DND-41 (cell line): ENCODE results near the gene CFAP20.

ENCODE experiments used
- ATAC-seq: fragments of 200-7000 bp; cut with Tn5 transposase; 3 replicates; pipeline ENCODE4 v1.9.1; 2021; ENCODE audit warnings: low read depth; ENCODE audit not compliant: insufficient read depth
- DNase-seq: peaks from one replicate; pipeline ENCODE4 v3.0.0-alpha.2; 2020
- H2AFZ ChIP-seq: 2 replicates; pipeline ENCODE4 v1.6.0; 2012; ENCODE audit warnings: low read depth, low read length
- H3K27ac ChIP-seq: 2 replicates; pipeline ENCODE4 v1.5.1; 2012; ENCODE audit warnings: low read length, inconsistent platforms
- H3K27me3 ChIP-seq: fragments of 200-600 bp; sonication (generic); 2 replicates; pipeline ENCODE4 v1.6.0; 2012; ENCODE audit warnings: low read length, mild to moderate bottlenecking, inconsistent platforms; ENCODE audit not compliant: insufficient read depth, poor library complexity
- H3K36me3 ChIP-seq: 2 replicates; pipeline ENCODE4 v1.5.1; 2012; ENCODE audit warnings: low read length, inconsistent platforms; ENCODE audit not compliant: insufficient read depth
- H3K4me1 ChIP-seq: 2 replicates; pipeline ENCODE4 v1.5.1; 2012; ENCODE audit warnings: mild to moderate bottlenecking, low read length; ENCODE audit not compliant: insufficient read depth
- H3K4me2 ChIP-seq: 2 replicates; pipeline ENCODE4 v1.6.0; 2012; ENCODE audit warnings: mild to moderate bottlenecking, moderate library complexity, low read length, inconsistent platforms; ENCODE audit not compliant: insufficient read depth
- H3K4me3 ChIP-seq, 2 experiments: fragments of 200-600 bp in 1 of 2; shearing (Covaris generic) in 1 of 2; 2 replicates each; pipeline ENCODE4 v1.5.1; 2012 to 2016; ENCODE audit warnings: inconsistent platforms in 2 of 2, low read length in 2 of 2, mild to moderate bottlenecking in 2 of 2, low read depth in 1 of 2, moderate library complexity in 1 of 2
- H3K79me2 ChIP-seq: 2 replicates; pipeline ENCODE4 v1.6.0; 2012; ENCODE audit warnings: low read length, inconsistent platforms; ENCODE audit not compliant: insufficient read depth
- H3K9ac ChIP-seq: 2 replicates; pipeline ENCODE4 v1.6.0; 2012; ENCODE audit warnings: low read depth, mild to moderate bottlenecking, inconsistent platforms, low read length, moderate library complexity
- H3K9me3 ChIP-seq: 2 replicates; pipeline ENCODE4 v1.5.1; 2012; ENCODE audit warnings: low read length, moderate library complexity, mild to moderate bottlenecking, inconsistent platforms; ENCODE audit not compliant: insufficient read depth, severe bottlenecking
- H4K20me1 ChIP-seq: 2 replicates; pipeline ENCODE4 v1.6.0; 2012; ENCODE audit warnings: low read length; ENCODE audit not compliant: insufficient read depth
- EZH2 ChIP-seq: IDR thresholded peaks from 3 replicates; pipeline ENCODE4 v1.6.1; 2012; ENCODE audit warnings: borderline replicate concordance, low read depth, mild to moderate bottlenecking, moderate library complexity, low read length, inconsistent platforms; ENCODE audit not compliant: severe bottlenecking
- TF ChIP-seq, protein P1 (sequence below): IDR thresholded peaks from 2 replicates; pipeline ENCODE4 v1.5.1; 2012; ENCODE audit warnings: borderline replicate concordance, low read length, moderate library complexity, mild to moderate bottlenecking; ENCODE audit not compliant: poor library complexity, severe bottlenecking; ENCODE audit errors: extremely low read depth

Gene CFAP20

GRCh38 chr16:58152246-58152868 is 23.2 kb upstream of the CFAP20 start:
- DNase-seq: no peak

DNA sequence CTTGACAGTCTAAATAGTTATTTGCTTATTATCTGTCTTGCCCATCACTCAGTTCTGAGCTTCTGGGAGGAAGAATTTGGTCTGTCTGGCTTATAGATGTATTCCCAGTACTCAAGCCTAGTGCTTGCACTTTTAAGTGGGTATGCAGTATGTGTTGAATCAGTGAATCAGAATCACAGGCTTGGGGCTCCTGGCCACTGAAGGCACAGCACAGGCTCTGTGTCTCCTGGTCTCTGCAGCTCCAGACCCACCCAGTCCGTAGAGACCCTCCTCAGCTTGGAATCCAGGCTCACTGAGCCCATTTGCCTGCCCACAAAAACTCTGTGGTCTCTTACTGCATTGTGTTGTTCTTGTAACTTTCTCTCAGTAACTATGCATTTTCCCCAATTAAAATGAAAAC is 19.3 kb upstream of the CFAP20 start:
- Histone ChIP-seq H3K4me2 (no peak overlapping the region), H3K9ac (no peak overlapping the region), H3K4me3 (no peak overlapping the region), H3K27ac (no peak overlapping the region), H3K36me3 (no peaks in the 10 kb centered on the region), H3K9me3 (no peaks in the 10 kb centered on the region), H3K79me2 (no peaks in the 10 kb centered on the region), H3K4me1 (no peaks in the 10 kb centered on the region), H2AFZ (no peak overlapping the region), H4K20me1 (no peaks in the 10 kb centered on the region), H3K27me3 (no peaks in the 10 kb centered on the region)
- DNase-seq: no peak
- no peak for ATAC-seq
- TF ChIP-seq, protein P1, sequence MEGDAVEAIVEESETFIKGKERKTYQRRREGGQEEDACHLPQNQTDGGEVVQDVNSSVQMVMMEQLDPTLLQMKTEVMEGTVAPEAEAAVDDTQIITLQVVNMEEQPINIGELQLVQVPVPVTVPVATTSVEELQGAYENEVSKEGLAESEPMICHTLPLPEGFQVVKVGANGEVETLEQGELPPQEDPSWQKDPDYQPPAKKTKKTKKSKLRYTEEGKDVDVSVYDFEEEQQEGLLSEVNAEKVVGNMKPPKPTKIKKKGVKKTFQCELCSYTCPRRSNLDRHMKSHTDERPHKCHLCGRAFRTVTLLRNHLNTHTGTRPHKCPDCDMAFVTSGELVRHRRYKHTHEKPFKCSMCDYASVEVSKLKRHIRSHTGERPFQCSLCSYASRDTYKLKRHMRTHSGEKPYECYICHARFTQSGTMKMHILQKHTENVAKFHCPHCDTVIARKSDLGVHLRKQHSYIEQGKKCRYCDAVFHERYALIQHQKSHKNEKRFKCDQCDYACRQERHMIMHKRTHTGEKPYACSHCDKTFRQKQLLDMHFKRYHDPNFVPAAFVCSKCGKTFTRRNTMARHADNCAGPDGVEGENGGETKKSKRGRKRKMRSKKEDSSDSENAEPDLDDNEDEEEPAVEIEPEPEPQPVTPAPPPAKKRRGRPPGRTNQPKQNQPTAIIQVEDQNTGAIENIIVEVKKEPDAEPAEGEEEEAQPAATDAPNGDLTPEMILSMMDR: no peak
- no peak for TF ChIP-seq EZH2

More at GRCh38 chr16:58152246-58152868, 23.2 kb upstream of the CFAP20 start:
- Histone ChIP-seq H3K36me3 (no peaks in the 10 kb centered on the region), H2AFZ (no peak overlapping the region), H3K4me2 (no peak overlapping the region), H3K9ac (no peak overlapping the region), H4K20me1 (peaks cover 5% of the 10 kb centered on the region; the same call in 1 of the 2 replicates), H3K9me3 (no peaks in the 10 kb centered on the region), H3K4me3 (no peak overlapping the region), H3K27ac (no peak overlapping the region), H3K79me2 (no peaks in the 10 kb centered on the region), H3K27me3 (no peaks in the 10 kb centered on the region), H3K4me1 (no peaks in the 10 kb centered on the region)
- TF ChIP-seq, protein P1: no peak
- no peak for TF ChIP-seq EZH2
- ATAC-seq: no peak

GRCh38 chr16:58148099-58148498 is 18.9 kb upstream of the CFAP20 start:
- Histone ChIP-seq H3K27me3 (no peaks in the 10 kb centered on the region), H3K4me3 (no peak overlapping the region), H3K4me1 (no peaks in the 10 kb centered on the region), H3K9ac (no peak overlapping the region), H2AFZ (no peak overlapping the region), H3K9me3 (no peaks in the 10 kb centered on the region), H3K4me2 (no peak overlapping the region), H3K79me2 (no peaks in the 10 kb centered on the region), H3K27ac (no peak overlapping the region), H4K20me1 (no peaks in the 10 kb centered on the region), H3K36me3 (no peaks in the 10 kb centered on the region)
- ATAC-seq: no peak
- no peak for TF ChIP-seq EZH2
- TF ChIP-seq, protein P1: no peak
- no peak for DNase-seq
